Thyroid gland (tissue), 4 donors: Measurements from ENCODE around the gene USP26. TPM values are rescaled to one million over a fixed set of nuclear protein-coding genes. Genes with fewer than 3 reads are reported as not detected.
"Not testable (repeated sequence)": the region's sequence is repeated elsewhere in the genome, so short reads cannot be mapped to it uniquely, and the experiment has no call there.

Experiments used
- DNase-seq, 2 donors: peaks; one replicate each; pipeline ENCODE4 v3.0.0-alpha.2; 2019
- H3K27ac ChIP-seq, 3 donors: fragments of 200-600 bp; sonication (generic); 1 replicate in 2 of 3; 2 replicates in 1 of 3; pipeline ENCODE4 v1.5.1; 2016 to 2019; ENCODE audit warnings: mild to moderate bottlenecking in 1 of 3, moderate library complexity in 1 of 3
- H3K27me3 ChIP-seq: fragments of 200-600 bp; sonication (generic); one replicate; pipeline ENCODE4 v1.5.1; 2019
- H3K36me3 ChIP-seq, 2 donors: fragments of 200-600 bp; sonication (generic); one replicate each; pipeline ENCODE4 v1.5.1; 2016 to 2019
- H3K4me1 ChIP-seq, 2 donors: fragments of 200-600 bp; sonication (generic); one replicate each; pipeline ENCODE4 v1.5.1; 2017 to 2019
- H3K4me3 ChIP-seq, 3 donors: fragments of 200-600 bp; sonication (generic); replicated peaks in 1 of 3; 1 replicate in 2 of 3; 2 replicates in 1 of 3; pipeline ENCODE4 v1.5.1; 2016; ENCODE audit warnings: mild to moderate bottlenecking in 1 of 3
- H3K9me3 ChIP-seq: fragments of 200-600 bp; sonication (generic); one replicate; pipeline ENCODE4 v1.5.1; 2017
- CTCF ChIP-seq, 6 experiments: fragments of 200-600 bp in 3 of 6; fragments of 450-650 bp in 3 of 6; sonication (generic) in 3 of 6; IDR thresholded peaks; one replicate each; pipeline ENCODE4 v1.5.1; 2016 to 2019; ENCODE audit warnings: antibody characterized with exemption in 6 of 6, mild to moderate bottlenecking in 2 of 6, inconsistent platforms in 1 of 6, moderate library complexity in 1 of 6
- POLR2A ChIP-seq, 2 donors: fragments of 450-650 bp; IDR thresholded peaks; one replicate each; pipeline ENCODE4 v1.6.1; 2017; ENCODE audit warnings: antibody characterized with exemption in 2 of 2, mild to moderate bottlenecking in 2 of 2, moderate library complexity in 1 of 2
- WGBS, 2 donors: methylation state at CpG; one replicate each; pipeline ENCODE4 v1.1.5; 2017; 5-methylcytosine and 5-hydroxymethylcytosine counted together
- intact Hi-C: fragments of 100-400 bp; cut with DNase I; formaldehyde crosslinking; loops from one replicate; pipeline ENCODE4 v1.15.1; 2023
- total RNA-seq, 4 donors: library from RNA; depleted of rRNA; stranded (reverse); fragments of >200 nt; gene quantifications; one replicate each; pipeline ENCODE4 v1.2.3, GENCODE V29; 2016

USP26 gene
- total RNA-seq, 4 donors from 2014 or later, result not detected

DNA sequence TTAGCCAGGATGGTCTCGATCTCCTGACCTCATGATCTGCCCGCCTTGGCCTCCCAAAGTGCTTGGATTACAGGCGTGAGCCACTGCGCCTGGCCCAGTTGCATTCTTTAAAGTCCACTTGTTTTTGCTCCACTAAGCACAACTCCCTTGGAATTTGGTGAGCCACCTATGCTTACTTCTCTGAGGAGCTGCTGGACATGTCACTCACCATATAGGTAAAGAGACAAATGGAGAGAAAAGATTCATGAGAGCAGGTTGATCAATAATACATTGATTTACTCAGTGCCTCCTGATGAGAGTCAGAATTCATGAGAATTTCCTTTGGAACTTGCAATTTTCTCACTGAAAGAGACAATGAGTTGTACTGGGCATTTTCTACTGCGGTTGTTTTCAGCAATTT is 48.2 kb downstream of the USP26 start:
- no peaks in the 10 kb centered on the region for H3K27me3 ChIP-seq
- DNase-seq, result no peak

GRCh38 chrX:133046601-133047000 is 50.3 kb downstream of the USP26 start:
- Histone ChIP-seq H3K27ac (no peak overlapping the region), H3K9me3 (no peaks in the 10 kb centered on the region), H3K27me3 (no peaks in the 10 kb centered on the region), H3K36me3 (no peaks in the 10 kb centered on the region), H3K4me3 (no peak overlapping the region), H3K4me1 (no peaks in the 10 kb centered on the region)
- no peak for TF ChIP-seq CTCF (IDR thresholded peaks at IDR 0.05)
- WGBS, 2 donors, result 81 to 90% methylated on average over 1 of the region's 1 CpG
- intact Hi-C loops, result no loop called here
- no peak for DNase-seq

More for the DNA sequence above, 48.2 kb downstream of the USP26 start:
- Histone ChIP-seq H3K36me3 (no peaks in the 10 kb centered on the region), H3K4me1 (no peaks in the 10 kb centered on the region), H3K4me3 (no peak overlapping the region), H3K9me3 (no peaks in the 10 kb centered on the region), H3K27ac (no peak overlapping the region)
- intact Hi-C loops, result no loop called here
- WGBS, 2 donors, result 76 to 80% methylated on average over 4 to 5 of the region's 5 CpGs
- TF ChIP-seq CTCF (IDR thresholded peaks at IDR 0.05) (no peak), POLR2A (IDR thresholded peaks at IDR 0.05) (no peak)

GRCh38 chrX:133045986-133046385 is 50.9 kb downstream of the USP26 start:
- Histone ChIP-seq H3K4me1 (no peaks in the 10 kb centered on the region), H3K27ac (no peak overlapping the region), H3K27me3 (no peaks in the 10 kb centered on the region), H3K4me3 (no peak overlapping the region), H3K9me3 (no peaks in the 10 kb centered on the region), H3K36me3 (no peaks in the 10 kb centered on the region)
- TF ChIP-seq CTCF (IDR thresholded peaks at IDR 0.05), result peak in 1 of 6 experiments; percentile 15
- no peak for TF ChIP-seq POLR2A (IDR thresholded peaks at IDR 0.05)
- DNase-seq, result no peak
- 35 to 41% methylated on average over 2 of the region's 2 CpGs for WGBS, 2 donors
- intact Hi-C loops, result no loop called here

DNA sequence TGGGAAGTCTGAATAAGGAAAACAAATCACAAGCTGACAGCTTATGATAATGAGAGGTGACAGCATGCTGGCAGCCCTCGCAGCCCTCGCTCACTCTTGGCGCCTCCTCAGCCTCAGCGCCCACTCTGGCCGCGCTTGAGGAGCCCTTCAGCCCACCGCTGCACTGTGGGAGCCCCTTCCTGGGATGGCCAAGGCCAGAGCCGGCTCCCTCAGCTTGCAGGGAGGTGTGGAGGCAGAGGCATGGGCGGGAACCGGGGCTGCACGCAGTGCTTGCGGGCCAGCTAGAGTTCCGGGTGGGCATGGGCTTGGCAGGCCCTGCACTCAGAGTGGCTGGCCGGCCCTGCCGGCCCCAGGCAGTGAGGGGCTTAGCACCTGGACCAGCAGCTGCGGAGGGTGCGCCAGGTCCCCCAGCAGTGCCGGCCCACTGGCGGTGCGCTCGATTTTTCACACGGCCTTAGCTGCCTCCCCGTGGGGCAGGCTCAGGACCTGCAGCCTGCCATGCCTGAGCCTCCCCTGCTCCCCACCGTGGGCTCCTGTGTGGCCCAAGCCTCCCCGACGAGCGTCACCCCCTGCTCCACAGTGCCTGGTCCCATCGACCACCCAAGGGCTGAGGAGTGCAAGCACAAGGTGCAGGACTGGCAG is 52.6 kb downstream of the USP26 start:
- H3K4me3 ChIP-seq, H3K9me3 ChIP-seq, DNase-seq, H3K36me3 ChIP-seq, H3K4me1 ChIP-seq, intact Hi-C loops, H3K27me3 ChIP-seq, H3K27ac ChIP-seq: not testable (repeated sequence)
- WGBS, 2 donors, result 85 to 88% methylated on average over 6 to 8 of the region's 28 CpGs

DNA sequence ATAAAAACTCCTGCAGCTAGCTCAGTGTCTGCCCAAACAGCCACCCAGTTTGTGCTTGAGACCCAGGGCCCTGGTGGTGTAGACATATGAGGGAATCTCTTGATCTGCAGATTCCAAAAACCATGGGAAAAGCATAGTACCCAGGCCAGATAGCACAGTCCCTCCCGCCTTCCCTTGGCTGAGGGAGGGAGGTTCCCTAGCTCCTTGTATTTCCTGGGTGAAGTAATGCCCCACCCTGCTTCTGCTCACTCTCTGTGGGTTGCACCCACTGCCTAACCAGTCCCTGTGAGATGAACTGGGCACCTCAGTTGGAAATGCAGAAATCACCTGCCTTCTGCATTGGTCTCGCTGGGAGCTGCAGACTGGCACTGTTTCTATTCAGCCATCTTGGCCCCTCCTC is 54.6 kb downstream of the USP26 start:
- Histone ChIP-seq H3K4me3 (no peak overlapping the region), H3K9me3 (no peaks in the 10 kb centered on the region), H3K4me1 (no peaks in the 10 kb centered on the region), H3K27me3 (no peaks in the 10 kb centered on the region), H3K27ac (no peak overlapping the region), H3K36me3 (no peaks in the 10 kb centered on the region)
- TF ChIP-seq POLR2A (IDR thresholded peaks at IDR 0.05) (no peak), CTCF (IDR thresholded peaks at IDR 0.05) (no peak)
- no peak for DNase-seq
- intact Hi-C loops, result no loop called here
- 82% methylated on average over 1 of the region's 2 CpGs; no CpG with 5 or more reads in 1 of the 2 donors for WGBS, 2 donors
